Activated T-helper 1 cell treated with anti-CD3 and anti-CD28 coated beads, Interleukin-2, amount 50 U/mL, for 16 hours (primary cell): Measurements from ENCODE around the gene HAUS6.
"Not testable (repeated sequence)": the region's sequence is repeated elsewhere in the genome, so short reads cannot be mapped to it uniquely, and the experiment has no call there.

Experiments used
- DNase-seq, 2 donors: peaks; one replicate each; pipeline ENCODE4 v3.0.0-alpha.2; 2020; ENCODE audit warnings: low read depth in 1 of 2, low spot score in 1 of 2

Gene HAUS6, protein sequence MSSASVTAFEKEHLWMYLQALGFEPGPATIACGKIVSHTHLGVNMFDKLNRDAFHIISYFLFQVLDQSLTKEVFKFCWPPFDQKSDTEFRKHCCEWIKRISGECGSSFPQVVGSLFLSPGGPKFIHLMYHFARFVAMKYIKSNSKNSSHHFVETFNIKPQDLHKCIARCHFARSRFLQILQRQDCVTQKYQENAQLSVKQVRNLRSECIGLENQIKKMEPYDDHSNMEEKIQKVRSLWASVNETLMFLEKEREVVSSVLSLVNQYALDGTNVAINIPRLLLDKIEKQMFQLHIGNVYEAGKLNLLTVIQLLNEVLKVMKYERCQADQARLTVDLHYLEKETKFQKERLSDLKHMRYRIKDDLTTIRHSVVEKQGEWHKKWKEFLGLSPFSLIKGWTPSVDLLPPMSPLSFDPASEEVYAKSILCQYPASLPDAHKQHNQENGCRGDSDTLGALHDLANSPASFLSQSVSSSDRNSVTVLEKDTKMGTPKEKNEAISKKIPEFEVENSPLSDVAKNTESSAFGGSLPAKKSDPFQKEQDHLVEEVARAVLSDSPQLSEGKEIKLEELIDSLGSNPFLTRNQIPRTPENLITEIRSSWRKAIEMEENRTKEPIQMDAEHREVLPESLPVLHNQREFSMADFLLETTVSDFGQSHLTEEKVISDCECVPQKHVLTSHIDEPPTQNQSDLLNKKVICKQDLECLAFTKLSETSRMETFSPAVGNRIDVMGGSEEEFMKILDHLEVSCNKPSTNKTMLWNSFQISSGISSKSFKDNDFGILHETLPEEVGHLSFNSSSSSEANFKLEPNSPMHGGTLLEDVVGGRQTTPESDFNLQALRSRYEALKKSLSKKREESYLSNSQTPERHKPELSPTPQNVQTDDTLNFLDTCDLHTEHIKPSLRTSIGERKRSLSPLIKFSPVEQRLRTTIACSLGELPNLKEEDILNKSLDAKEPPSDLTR

GRCh38 chr9:19102631-19103345 lies at the start of gene HAUS6:
TSS of gene HAUS6 (minus strand) at chr9:19102904. CDS start at chr9:19102651, 253 bp downstream.
- peak; percentile 87 to 89 for DNase-seq

DNA sequence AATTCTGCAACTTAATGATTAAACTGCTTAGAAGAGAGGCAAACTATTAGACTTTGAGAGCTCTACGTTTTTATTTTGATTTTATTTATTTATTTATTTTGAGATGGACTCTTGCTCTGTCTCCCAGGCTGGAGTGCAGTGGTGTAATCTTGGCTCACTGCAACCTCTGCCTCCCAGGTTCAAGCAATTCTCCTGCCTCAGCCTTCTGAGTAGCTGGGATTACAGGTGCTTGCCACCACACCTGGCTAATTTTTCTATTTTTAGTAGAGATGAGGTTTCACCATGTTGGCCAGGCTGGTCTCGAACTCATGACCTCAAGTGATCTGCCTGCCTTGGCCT lies 49.4 kb upstream of the HAUS6 start:
- not testable (repeated sequence) for DNase-seq

DNA sequence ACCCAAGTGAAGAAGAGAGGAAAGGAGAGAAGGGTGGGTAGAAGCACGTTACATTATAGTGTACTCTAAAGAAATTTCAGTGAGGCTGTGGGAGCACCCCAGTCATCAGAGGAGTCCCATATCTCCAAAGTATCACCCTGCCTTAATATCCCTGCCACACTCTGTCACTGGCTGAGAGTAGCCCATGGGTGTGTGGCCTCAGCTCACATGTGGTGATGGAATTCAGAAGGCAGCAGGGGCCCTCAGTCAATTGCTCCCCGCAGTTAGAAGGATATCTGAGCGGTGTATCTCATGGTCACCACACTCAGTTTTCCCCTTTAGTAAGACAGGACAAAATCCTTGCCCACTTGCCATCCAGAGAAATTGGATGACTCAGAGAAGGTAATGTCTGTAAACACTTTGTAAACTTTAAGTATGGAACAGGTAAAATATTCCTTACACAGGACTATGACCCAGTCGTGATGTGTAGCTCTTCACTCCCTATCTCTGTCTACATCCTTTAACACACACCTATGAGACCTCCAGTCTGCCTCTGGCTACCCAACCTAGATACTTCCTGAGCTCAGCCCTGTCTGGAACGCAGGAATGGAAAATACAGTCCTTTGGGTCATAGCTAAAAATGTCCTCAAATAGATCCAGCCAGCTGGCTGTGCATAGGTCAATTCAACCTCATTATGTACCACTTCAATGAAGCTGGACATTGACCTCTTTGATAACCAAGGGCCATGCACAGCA lies 48.9 kb upstream of the HAUS6 start:
- DNase-seq = no peak

DNA sequence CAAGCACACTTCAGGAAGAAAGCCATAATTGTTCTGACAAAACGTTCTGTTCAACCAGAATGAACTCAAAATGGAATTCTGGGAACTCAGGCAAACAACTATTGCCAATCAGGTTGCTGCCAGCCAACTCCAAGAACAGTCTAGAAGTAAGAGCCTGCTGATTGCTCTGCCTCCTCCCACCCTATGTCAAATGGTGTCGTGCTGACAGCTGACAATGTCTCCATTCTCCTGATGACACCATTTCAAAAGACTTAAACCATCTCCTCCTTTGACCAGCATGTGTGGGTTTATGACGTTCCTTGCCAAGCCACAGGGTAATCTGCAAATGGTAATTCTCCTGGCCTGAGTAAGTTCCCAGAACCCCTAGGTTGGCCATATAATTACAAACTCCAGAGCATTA lies 46.5 kb upstream of the HAUS6 start:
- no peak for DNase-seq

GRCh38 chr9:19148187-19148586 lies 45.5 kb upstream of the HAUS6 start:
- DNase-seq = no peak

DNA sequence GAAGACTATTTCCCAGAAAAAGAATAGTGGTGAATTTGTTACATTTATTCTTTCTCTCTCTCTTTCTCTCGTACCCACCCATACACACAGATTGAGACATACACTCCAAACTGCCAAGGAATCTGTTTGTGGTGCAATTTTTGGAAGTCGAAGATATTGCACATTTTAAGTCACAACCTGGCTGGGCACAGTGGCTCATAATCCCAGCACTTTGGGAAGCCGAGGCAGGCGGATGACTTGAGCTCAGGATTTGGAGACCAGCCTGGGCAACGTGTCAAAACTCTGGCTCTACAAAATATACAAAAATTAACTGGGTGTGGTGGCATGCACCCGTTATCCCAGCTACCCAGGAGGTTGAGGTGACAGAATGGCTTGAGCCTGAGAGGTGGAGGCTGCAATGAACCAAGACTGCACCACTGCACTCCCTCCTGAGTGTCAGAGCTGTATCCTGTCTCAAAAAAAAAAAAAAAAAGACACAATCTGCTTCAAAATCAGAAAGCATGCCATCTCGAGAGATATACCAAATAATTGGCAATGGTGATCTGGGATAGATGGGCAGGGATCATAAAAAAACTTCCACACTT lies 43.8 kb upstream of the HAUS6 start:
- no peak for DNase-seq

- no peak for DNase-seq
Measured at GRCh38 chr9:19145881-19146280, 43.2 kb upstream of the HAUS6 start.

DNA sequence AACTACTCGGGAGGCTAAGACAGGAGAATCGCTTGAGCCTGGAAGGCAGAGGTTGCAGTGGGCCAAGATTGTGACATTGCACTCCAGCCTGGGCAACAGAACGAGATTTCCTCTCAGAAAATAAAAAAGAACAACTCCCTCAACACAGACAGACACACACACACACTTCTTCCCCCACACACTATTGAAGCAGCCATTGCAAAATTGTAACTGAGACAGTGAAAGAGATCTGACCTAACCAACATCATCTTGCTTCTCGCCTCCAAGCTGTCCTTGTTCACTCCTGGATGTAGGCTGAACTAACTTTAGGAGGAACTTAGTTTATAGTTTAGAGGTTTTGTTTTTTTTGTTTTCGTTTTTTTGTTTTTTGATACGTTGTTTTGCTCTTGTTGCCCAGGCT lies 37.6 kb upstream of the HAUS6 start:
- no peak for DNase-seq

GRCh38 chr9:19138084-19138483 lies 35.4 kb upstream of the HAUS6 start:
- DNase-seq = no peak

- no peak for DNase-seq
Measured at GRCh38 chr9:19137282-19137681, 34.6 kb upstream of the HAUS6 start.

DNA sequence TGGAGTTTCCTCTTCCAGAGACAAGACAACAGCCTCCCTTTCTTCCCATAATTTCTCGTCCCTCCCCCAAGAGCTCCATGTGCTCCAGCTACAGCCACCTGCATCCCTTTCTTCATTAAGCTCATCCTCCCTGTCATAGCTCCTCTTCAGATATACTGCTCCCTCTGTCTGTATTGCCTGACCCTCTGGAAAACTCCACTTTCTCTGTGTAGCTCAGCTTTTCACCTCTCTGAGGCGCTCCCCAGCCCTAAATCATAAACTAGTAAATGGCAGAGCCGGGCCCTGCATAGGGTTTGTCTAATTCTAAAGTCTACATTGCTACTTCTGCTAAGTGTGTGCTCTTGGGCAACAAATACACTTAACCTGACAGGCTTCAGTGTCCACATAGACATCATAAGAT lies 33.4 kb upstream of the HAUS6 start:
- DNase-seq = no peak

DNA sequence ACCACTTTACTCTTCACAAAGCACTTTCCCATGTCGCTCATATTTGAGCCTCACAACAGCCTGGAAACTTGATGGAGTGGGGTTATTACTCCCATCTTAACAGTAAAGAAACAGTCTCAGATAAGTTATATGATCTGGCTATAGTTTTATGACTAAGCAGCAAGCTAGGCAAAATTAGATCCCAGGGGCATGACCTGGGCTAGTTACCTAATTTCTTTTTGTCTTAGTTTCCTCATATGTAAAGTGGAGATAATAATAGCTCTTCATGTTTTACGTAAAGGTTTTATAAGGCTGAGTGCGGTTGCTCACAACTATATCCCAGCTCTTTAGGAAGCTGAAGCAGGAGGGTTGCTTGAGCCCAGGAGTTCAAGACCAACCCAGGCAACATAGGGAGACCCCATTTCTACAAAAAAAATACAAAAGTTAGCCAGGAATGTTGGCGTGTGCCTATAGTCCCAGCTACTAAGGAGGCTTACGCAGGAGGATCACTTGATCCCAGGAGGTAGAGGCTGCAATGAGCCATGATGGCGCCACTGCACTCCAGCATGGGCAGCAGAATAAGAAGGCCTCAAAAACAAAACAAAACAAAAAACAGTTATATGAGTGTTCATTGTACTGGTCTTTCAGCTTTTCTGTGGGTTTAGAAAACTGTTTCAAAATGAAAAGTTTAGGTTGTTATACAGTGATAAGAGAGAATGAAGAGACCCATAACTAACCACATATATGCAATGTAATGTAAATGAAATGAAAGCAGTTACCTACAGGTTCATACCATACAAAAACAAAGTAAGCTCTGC lies 31.0 kb upstream of the HAUS6 start:
- no peak for DNase-seq

- DNase-seq = no peak
Measured at GRCh38 chr9:19130436-19130835, 27.7 kb upstream of the HAUS6 start.

DNA sequence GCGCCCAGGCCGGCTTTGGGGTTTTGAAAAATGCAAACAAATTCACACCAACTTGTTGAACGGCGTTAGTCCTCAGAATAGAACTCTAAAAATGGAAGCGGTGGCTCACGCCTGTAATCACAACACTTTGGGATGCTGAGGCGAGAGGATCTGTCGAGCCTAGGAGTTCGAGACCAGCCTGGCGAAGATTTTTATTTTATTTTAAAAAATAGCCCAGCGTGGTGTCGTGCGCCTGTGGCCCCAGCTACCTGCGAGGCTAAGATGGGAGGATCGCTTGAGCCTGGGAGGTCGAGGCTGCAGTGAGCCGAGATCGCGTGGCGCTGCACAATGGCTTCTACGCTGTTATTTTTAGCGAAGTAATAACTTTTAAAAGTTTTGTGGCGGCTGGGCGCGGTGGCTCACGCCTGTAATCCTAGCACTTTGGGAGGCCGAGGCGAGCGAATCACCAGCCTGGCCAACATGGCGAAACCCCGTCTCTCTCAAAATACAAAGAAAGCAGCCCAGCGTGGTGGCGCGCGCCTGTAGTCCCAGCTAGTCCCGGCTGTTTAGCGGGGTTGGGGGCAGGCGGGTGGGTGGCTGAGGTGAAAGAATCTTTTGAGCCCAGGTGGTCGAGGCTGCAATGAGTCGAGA lies 25.3 kb upstream of the HAUS6 start:
- peak; percentile 6 to 13 for DNase-seq

DNA sequence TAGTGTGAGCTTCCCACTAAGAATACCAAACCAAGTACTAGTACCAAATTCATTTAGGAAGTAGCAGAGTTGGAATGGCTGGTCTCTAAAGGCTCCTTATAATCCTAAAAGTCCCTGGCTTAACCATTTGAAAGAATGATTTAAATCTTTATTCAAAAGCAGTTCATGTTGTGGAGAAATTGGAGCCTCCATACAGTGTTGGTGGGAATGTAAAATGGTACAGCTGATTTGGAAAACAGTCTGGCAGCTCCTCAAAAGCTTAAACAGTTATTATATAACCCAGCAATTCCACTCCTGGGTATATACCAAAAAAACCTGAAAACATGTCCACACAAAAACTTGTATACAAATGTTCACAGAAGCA lies 21.7 kb upstream of the HAUS6 start:
- no peak for DNase-seq

DNA sequence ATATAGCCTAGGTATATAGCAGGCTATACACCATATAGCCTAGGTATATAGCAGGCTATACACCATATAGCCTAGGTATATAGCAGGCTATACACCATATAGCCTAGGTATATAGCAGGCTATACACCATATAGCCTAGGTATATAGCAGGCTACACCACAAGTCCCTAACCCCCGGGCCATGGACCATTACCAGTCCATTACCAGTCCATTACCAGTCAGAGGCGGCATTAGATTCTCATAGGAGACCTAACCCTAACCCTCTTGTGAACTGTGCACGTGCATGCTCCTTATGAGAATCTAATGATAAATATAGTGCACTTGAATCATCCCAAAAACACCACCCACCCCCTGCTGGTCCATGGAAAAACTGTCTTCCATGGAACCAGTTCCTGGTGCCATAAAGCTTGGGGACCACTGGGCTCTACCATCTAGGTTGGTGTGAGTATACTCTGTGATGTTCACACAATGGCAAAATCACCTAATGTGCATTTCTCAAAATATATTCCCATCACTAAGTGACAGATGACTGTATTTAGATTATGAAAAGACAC lies 19.9 kb upstream of the HAUS6 start:
- no peak for DNase-seq

DNA sequence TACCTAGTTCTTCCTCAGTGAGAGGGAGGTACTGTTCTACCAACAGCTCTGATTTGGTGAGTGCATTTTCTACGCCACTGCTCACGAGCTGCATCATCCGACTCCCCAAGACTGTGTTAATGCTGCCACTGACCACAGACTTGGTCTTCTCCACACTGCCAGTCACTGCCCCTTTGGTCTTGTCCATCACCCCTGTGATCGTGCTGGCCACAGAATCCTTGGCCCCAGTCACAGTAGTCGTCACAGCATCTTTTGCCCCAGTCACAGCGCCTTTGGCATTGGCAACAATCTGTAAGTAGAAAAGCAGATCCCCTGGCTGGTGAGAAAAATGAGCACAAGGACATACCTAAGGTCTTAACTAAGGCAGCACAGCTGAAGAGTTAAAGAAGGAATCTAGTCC lies 18.2 kb upstream of the HAUS6 start:
- no peak for DNase-seq

- DNase-seq = no peak
Measured at GRCh38 chr9:19119801-19120440, 17.2 kb upstream of the HAUS6 start.

- no peak for DNase-seq
Measured at GRCh38 chr9:19119246-19119645, 16.5 kb upstream of the HAUS6 start.
